GM03348 (cell line): ENCODE data around the gene LIN37.

Experiments used
- DNase-seq: peaks from one replicate; pipeline ENCODE4 v3.0.0; 2012; ENCODE audit warnings: low spot score

The LIN37 gene, protein sequence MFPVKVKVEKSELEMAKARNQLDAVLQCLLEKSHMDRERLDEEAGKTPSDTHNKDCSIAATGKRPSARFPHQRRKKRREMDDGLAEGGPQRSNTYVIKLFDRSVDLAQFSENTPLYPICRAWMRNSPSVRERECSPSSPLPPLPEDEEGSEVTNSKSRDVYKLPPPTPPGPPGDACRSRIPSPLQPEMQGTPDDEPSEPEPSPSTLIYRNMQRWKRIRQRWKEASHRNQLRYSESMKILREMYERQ

DNA sequence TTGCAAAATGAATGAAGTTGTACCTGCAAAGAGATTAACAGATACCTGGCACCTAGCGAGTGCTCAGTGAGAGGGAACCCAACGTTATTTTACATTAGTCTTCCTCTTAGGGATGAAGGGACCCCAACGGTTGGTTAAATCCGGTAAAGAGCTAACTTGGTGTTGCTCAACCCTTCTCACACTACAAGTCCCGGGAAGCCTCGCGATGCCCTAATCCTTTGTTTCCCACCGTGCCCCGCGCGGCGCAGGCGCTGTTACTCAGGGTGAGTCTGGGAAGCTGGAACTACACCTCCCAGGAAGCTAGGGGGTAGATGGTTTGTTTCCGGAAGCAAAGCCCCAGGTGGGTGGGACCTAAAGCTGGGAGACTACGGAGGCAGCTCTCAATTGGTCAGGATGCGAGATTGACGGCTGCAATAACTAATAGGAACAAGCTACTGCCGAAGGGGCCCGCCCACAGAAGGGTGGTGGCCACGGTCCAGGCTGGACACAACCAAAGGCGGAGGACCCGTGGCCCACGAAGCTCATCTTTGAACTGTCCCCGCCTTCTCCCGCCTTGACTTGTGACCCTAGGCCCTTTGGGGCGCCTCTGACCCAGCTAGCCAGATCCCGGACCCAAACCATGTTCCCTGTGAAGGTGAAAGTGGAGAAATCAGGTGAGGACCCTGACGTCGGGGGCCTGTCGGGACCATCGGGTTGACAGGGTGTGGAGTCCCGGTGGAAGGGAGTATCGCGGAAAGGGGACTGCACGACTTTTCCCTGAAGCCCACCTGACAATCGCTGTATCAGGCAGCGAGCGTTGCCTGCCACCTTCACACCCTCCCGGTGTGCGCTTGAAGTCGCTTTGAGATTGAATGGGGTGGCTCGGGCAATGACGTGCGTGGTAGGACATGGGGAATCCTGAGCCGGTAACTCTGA, at the start of gene LIN37:
Gene LIN37, plus strand, starts transcription at position 471 of the 915 bp plus-strand sequence. Its CDS starts 149 bp downstream, at position 620.
- peak; percentile 97 for DNase-seq

DNA sequence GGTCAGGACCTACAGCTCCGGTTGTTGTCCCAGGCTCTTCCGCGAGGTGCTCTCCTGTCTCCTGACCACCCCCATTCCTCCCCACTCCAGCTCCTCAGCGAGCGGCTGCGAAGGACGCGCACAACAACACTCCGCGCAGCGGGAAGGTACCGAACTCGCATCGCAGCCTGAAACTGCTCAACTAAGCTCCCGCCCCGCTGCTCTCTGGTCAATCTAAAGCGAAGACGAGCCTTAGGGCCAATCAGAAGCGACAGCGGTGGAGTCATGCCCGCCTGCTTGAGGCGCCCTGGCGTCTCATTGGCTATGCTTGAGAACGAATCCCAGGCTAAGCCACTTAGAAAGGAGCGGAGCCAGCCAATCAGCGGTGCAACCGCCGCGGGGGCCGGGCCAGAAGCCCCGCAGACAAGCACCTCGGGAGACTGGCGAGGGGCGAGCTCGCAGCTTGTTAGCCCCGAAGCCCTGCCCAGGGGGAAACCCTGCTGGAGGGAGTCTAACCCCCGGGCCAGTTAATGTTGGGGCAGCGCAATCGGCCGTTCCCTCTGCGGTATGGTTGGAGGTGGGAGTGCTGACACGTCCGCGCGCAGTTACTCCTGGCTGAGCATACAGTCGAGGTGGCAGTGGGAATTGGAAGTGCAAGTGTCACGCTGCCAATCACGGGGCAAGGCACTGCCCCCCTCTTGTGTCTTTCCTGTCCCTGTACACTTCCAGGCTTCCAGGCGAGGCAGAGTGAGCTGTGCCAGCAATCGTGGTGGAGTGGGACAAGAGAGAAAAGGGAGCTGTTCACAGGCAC, 46.0 kb upstream of the LIN37 start:
- DNase-seq = peak; percentile 98

DNA sequence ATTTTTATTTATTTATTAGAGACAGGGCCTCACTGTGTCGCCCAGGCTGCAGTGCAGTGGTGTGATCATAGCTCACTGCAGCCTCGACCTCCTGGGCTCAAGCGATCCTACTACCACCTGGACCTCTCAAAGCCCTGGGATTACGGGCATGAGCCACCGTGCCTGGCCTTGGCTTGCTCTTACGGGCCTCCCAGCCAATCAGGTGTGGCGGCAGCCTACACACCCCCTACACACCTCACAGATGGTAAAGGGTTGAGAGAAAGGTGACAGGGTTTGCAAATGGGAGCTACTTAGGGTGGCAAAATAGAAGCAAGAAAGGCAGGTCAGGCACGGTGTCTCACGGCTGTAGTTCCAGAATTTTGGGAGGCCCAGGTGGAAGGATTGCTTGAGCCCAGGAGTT, 45.0 kb upstream of the LIN37 start:
- DNase-seq = no peak

DNA sequence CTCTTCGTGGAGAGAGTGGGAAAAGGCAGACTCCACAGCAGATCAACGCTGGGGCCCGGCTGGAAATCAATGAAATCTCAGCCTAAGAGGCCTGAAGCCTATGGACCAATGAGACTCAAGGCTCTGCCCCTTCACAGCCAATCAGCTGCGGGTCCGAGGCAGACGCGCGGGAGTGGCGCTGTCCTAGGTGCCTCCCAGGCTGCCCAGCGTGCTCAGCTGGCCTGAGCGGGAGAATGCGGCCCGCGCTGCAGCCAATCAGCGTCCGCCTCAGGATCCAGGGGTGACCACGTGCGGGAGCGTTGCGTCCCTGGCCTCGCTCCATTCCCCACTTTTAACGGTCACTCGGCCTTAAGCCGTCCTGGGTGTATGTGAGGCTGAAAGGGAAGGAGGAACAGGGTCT, 44.2 kb upstream of the LIN37 start, which contains the start of gene ZBTB32:
Gene ZBTB32, plus strand, starts transcription at position 341 of the 400 bp plus-strand sequence. CDS start 10,069 bp downstream, outside the sequence.
- DNase-seq = peak; percentile 78

DNA sequence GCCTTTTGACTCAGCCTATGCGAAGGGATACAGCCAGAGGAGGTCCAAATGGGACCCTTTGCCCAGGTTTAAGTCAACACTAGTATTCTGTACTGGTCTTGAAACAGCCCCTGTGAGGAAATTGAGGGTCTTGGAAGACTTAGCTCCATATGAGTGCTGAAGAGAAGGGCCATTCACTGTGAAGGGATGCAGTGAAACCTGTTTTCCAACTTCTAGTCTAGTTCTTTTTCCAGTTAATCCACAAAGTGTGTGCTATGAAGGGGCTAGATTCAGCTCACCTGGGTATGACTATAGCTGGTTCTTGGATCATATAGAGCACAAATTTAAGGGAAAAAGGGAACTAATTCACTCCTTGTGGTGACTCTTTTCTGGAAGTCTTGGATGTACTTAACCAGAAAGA, 40.0 kb upstream of the LIN37 start:
- no peak for DNase-seq

DNA sequence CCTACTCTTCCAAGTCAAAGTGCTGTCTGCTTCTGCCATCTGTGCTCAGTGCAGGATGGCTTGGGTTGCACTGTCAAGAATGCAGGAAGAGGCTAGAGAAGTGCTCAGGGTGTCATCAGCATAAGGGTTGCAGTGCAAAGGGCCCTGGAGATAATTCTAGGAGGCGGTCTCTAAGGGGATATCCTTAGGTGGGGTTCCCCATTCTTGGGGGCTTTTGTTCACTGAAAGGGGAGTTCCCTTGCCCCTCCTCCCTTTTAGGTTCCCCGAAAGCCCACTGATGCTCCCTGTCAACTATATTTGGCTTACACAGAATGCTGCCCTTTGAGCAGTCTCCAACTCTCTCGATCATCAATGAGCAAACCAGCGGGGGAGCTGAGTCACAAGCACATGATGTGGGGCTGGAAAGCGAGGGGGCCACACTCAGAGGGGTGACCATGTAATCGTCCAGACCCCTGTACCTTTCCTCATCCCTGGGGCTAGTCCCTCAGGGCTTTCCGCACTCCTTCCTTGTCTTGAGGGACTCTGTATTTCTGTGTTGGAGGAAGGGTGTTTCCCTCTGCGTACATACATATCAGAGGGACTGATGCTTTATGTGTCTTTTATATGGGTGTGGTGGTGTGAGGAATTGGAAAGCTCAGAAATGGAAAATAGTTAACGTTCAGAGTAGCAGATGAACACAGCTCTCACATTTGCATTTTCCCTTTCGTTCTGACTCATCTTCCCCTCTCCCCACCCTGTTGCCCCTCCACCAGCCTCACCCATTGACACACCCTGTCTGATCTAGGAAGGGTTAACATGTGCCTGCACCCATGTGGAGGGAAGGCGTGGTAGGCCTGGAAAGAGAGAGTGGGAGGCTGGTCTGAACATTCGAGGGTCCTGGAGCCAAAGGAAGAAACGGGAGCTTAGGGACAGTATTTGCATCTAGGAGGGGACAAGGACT, 37.3 kb upstream of the LIN37 start:
- no peak for DNase-seq

DNA sequence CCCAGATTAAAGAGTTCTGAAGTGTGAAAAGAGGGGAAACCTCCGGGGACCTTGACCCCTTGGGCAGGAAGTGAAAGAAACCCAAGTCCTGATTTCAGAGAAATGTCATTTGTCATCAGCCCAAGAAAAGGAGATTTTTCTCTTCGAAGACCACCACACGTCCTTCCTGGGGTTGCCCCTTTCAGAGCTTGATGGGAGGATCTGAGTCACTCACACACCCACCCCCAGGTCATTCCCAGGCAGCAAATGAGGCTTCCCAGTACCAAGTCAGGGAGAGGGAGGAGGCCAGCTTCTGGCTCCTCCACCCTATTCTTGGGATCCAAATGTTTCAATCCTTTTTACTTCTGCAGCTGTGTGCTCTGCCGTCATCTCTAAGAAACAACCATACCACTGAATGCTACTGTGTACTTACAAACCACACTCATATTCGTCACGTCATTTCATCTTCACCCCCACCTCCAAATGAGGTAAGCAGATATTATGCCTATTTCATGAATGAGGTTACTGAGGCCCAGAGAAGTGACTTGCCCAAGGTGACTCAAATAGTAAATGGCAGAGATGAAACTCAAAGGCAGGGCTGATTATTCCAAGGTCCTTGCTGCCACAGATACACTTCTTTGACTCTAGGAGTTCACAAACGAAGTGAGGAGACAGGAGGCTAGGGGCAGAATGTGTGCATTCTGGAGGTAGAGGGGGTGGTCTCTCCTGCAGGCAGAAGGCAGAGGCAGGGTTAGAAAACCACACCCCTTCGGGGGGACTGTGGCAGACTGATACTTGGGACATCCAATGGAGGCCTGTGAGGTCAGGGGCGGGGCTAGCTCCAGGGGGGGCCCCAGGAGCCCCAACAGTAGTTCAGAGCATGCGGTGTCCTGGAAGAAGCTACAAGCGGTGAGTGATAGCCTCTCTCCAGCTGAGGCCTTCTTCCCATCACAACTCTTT, 35.5 kb upstream of the LIN37 start:
- DNase-seq = no peak

DNA sequence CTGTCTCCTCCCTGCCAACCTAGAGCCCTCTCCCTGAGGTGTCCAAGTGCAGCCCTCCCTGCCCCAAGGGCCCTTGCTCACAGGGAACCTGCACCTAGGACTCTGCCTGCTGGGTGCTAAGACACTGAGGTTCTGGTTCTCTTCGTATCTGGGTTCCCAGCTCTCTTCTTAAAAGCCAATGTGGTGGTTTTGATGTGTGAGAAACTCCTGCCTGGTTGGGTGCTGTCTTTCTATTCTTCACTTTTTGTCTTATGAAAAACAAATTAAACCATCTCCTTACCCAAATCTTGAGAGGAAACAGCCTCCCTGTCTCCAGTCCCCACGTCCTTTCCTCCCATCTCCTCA, 34.9 kb upstream of the LIN37 start:
- DNase-seq = no peak

DNA sequence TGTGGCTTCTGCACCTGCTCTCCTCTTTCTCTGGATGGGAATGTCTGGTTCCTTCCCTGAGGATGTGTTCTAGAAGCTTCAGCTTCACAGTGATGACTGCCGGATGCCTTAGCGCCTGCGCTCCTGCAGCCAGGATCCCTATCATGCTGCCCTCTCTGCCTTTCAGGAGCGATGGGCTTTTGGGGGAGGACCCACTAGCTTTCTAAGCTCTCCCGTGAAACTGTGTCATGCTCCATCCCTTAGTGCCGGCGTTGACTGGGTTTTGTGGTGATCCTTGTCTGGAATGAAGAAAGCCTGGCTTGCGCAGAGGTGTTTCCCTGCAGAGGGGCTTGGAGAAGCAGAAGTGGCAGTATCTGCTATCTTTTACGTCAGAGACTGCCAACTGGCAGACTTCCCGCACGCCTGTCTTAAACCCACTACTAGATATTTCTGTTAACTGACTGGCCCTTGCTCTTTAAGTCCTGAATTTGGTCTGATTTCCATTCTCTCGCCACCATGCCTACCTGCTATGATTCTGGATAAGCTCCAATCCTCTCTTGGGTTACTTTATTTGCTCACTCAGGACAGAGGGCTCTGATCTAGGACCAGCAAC, 34.4 kb upstream of the LIN37 start:
- no peak for DNase-seq

DNA sequence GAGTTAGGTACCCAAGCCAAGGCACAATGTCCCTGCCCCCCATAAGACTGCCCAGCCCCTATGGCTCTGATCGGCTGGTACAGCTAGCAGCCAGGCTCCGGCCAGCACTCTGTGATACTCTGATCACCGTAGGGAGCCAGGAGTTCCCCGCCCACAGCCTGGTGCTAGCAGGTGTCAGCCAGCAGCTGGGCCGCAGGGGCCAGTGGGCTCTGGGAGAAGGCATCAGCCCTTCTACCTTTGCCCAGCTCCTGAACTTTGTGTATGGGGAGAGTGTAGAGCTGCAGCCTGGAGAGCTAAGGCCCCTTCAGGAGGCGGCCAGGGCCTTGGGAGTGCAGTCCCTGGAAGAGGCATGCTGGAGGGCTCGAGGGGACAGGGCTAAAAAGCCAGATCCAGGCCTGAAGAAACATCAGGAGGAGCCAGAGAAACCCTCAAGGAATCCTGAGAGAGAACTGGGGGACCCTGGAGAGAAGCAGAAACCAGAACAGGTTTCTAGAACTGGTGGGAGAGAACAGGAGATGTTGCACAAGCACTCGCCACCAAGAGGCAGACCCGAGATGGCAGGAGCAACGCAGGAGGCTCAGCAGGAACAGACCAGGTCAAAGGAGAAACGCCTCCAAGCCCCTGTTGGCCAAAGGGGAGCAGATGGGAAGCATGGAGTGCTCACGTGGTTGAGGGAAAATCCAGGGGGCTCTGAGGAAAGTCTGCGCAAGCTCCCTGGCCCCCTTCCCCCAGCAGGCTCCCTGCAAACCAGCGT, 33.6 kb upstream of the LIN37 start:
- DNase-seq = no peak

DNA sequence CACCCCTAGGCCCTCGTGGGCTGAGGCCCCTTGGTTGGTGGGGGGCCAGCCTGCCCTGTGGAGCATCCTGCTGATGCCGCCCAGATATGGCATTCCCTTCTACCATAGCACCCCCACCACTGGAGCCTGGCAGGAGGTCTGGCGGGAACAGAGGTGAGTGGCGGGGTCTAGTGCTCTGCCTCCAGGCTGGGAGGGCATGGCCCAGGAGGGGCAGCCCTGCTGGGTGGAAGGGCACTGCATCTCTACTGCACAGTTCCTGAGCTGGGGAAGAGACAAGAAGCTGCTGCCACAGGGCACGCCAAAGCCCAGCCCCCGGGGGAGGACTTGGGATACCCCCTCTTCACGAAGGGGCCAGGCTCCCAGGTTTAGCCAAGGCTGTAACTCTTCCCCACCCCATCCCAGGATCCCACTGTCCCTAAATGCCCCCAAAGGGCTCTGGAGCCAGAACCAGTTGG, 33.0 kb upstream of the LIN37 start:
- DNase-seq = no peak

DNA sequence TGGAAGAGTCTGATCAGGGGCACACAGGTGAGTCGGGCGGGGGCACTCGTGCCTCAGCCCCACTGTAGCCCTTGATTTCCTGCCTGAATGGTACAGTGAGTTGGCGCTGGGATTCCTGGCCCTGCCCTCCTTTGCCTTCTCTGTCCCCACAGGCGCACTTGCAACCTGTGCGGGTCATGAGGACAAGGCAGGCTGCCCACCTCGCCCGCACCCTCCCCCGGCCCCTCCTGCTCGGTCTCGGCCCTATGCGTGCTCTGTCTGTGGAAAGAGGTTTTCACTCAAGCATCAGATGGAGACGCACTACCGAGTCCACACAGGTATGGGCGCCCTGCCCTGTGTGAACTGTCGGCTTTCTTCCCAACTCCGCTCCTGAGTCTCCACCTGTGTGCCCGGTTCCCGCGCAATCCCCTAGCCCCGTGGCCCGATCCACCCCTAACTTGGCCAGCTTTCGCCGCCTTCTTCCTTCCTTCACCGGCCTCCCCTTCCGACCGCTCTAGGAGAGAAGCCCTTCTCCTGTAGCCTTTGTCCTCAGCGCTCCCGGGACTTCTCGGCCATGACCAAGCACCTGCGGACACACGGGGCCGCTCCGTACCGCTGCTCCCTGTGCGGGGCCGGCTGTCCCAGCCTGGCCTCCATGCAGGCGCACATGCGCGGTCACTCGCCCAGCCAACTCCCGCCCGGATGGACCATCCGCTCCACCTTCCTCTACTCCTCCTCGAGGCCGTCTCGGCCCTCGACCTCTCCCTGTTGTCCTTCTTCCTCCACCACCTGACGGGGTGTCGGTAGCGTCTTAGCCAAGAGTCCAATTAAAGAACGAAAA, 32.2 kb upstream of the LIN37 start:
- DNase-seq = peak; percentile 81

DNA sequence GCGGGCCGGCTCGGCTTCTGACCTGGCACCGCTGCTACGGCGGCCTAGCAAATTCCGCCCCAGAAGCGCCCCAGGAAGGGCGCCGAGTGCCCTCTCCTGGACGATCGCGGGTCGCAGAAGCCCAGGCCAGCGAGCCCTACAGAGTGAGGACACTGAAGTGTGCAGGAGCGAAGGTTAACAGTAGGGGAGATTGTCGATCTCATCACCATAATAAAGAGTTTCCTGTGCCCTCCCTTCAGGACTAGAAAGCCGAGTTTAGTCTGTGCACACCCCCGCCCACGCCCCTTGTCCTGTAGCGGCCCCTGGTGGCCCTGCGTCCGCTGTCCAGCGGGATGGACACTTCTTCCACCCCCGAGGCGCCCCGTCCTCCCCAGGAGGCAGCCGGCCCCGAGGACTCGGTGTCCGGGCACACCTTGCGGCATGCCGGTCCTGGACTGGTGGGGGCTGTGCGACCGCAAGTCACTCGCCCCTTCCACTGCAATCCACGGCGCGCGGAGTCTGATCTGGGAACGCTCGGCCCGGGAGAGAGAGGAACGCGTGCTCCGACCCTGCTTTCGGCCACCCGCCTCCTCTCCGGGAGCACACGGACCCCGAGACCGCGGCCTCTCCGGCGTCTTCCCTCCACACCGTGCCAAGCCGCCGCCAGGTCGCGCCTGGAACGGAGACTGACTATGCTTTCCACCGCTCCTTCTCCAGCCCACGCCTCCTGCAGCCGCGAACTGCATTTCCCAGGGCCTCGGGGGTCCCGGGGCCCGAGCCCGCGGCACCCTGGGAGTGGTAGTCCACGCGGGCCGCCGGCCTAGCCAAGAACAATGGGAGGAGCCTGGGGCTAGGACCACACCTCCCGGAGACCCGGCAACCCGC, 31.3 kb upstream of the LIN37 start:
- peak; percentile 98 for DNase-seq

DNA sequence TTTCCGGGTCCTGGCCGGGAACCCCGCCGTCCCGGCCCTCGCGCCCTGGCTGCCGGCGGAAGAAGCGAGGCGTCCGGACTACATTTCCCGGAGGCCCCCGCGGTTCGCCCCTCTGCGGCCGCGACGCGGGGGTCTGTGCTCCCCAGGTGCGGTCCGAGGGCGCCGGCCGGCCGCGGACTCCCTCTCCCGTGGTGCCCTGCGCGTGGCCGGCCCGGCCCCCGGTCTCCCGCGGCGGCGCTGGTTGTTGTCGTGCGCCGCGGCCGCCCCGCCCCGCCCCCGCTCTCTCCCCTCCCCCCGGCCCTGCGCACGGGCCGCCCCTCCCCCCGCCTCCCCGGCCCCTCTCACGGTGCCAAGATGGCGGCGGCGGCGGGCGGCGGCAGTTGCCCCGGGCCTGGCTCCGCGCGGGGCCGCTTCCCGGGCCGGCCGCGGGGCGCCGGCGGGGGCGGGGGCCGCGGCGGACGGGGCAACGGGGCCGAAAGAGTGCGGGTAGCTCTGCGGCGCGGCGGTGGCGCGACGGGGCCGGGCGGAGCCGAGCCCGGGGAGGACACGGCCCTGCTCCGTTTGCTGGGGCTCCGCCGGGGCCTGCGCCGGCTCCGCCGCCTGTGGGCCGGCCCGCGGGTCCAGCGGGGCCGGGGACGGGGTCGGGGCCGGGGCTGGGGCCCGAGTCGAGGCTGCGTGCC, 30.6 kb upstream of the LIN37 start, which contains the start of gene KMT2B:
Gene KMT2B, plus strand, starts transcription at position 339 of the 680 bp plus-strand sequence. Its CDS starts 16 bp downstream, at position 355.
- peak; percentile 98 for DNase-seq

DNA sequence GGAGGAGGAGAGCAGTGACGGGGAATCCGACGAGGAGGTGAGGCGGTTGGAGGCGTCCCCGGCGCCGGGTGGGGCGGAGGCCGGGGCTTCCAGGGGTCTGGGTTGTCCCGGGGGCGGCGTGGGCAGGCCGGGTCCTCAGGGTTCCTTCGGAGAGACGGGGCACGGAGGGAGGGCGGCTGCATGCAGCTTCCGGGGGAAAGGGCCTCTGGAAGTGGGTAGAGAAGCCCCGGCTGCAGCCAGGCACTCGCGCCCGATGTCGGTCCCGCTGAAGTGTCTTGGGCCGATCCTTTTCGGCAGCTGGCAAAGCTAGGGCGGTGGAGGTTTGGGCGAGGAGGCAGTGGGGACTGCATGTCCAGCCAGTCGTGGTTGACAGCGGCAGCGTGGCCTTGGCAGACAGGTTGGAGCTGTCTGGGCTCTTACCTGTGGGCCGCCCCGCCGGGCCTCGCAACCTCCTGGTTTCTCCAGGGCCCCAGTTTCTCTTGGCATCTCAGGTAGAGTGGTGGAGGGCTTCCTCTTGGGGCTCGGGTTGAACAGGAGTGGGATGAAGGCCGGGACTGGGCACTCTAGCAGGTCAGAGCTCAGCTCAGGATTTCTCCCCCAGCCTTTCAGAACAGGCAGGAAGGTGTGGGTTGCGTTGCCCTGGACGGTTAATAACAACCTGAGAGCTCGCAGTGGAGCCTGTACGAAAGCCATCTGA, 29.9 kb upstream of the LIN37 start:
- DNase-seq = peak; percentile 51
